ENCODE data around the gene CCDC92B.

GRCh38 chr17:2690165-2691068 lies 59.0 kb downstream of the CCDC92B start:
- TF ChIP-seq EP300 (IDR thresholded peaks at IDR 0.05): no peak
- TF ChIP-seq POLR2A (IDR thresholded peaks at IDR 0.05): no peak

Measured in ovary (tissue), 1 donor.